ENCODE measurements around the gene STXBP5L.

GRCh38 chr3:121072133-121072532 is 164.1 kb downstream of the STXBP5L start:
- TF ChIP-seq CTCF (IDR thresholded peaks at IDR 0.05; ENCODE audit: low read length) (no peak), EZH2 (IDR thresholded peaks at IDR 0.05; ENCODE audit: borderline replicate concordance, low read length) (no peak)
